CD14-positive monocyte (primary cell): ENCODE data around the gene WDR7. TPM values are rescaled to one million over a fixed set of nuclear protein-coding genes. Genes with fewer than 3 reads are reported as not detected.

Experiments
- DNase-seq, 3 donors: peaks; one replicate each; pipeline ENCODE4 v3.0.0-alpha.2; 2011 to 2022
- H2AFZ ChIP-seq: 2 replicates; pipeline ENCODE4 v1.6.0; 2012; ENCODE audit warnings: mild to moderate bottlenecking, low read depth, low read length, inconsistent platforms; ENCODE audit not compliant: insufficient read depth, poor library complexity, severe bottlenecking
- H3K27ac ChIP-seq, 2 donors: 1 replicate in 1 of 2; 2 replicates in 1 of 2; pipeline ENCODE4 v1.5.1; 2012 to 2013; ENCODE audit warnings: low read length in 2 of 2, control low read depth in 1 of 2, inconsistent platforms in 1 of 2, low read depth in 1 of 2, mild to moderate bottlenecking in 1 of 2
- H3K27me3 ChIP-seq, 2 donors: one replicate each; pipeline versions ENCODE4 v1.6.0 to v1.6.1; 2011 to 2013; ENCODE audit warnings: low read length in 2 of 2; ENCODE audit not compliant: control insufficient read depth in 2 of 2, insufficient read depth in 2 of 2
- H3K36me3 ChIP-seq, 2 donors: replicated peaks in 1 of 2; 1 replicate in 1 of 2; 2 replicates in 1 of 2; pipeline versions ENCODE4 v1.5.1 to v1.6.1; 2012 to 2013; ENCODE audit warnings: low read length in 2 of 2, control low read depth in 1 of 2, inconsistent platforms in 1 of 2, mild to moderate bottlenecking in 1 of 2; ENCODE audit not compliant: insufficient read depth in 2 of 2, control insufficient read depth in 1 of 2
- H3K4me1 ChIP-seq, 2 donors: 1 replicate in 1 of 2; 2 replicates in 1 of 2; pipeline versions ENCODE4 v1.5.1 to v1.6.1; 2012 to 2013; ENCODE audit warnings: low read length in 2 of 2, control low read depth in 1 of 2, inconsistent platforms in 1 of 2, mild to moderate bottlenecking in 1 of 2, moderate library complexity in 1 of 2; ENCODE audit not compliant: insufficient read depth in 2 of 2, control insufficient read depth in 1 of 2
- H3K4me2 ChIP-seq: replicated peaks from 2 replicates; pipeline ENCODE3; 2012; ENCODE audit warnings: low read length, moderate library complexity, mild to moderate bottlenecking; ENCODE audit not compliant: poor library complexity, severe bottlenecking; ENCODE audit errors: extremely low read depth
- H3K4me3 ChIP-seq, 3 experiments: fragments of 200-600 bp in 1 of 3; sonication (generic) in 1 of 3; replicated peaks in 1 of 3; 1 replicate in 2 of 3; 2 replicates in 1 of 3; pipeline ENCODE4 v1.5.1; 2011 to 2013; ENCODE audit warnings: low read length in 3 of 3, mild to moderate bottlenecking in 3 of 3, control low read depth in 2 of 3, low read depth in 2 of 3, inconsistent platforms in 1 of 3, moderate library complexity in 1 of 3
- H3K79me2 ChIP-seq: 2 replicates; pipeline ENCODE4 v1.6.0; 2012; ENCODE audit warnings: mild to moderate bottlenecking, control low read depth, inconsistent platforms, low read length, moderate library complexity; ENCODE audit not compliant: insufficient read depth
- H3K9ac ChIP-seq: 2 replicates; pipeline ENCODE4 v1.6.0; 2017; ENCODE audit warnings: low read length, mild to moderate bottlenecking; ENCODE audit not compliant: insufficient read depth, poor library complexity, severe bottlenecking
- H3K9me3 ChIP-seq, 2 donors: replicated peaks in 1 of 2; 1 replicate in 1 of 2; 2 replicates in 1 of 2; pipeline versions ENCODE4 v1.5.1 to v1.6.1; 2012 to 2013; ENCODE audit warnings: low read length in 2 of 2, control low read depth in 1 of 2; ENCODE audit not compliant: control insufficient read depth in 1 of 2, insufficient read depth in 1 of 2
- H4K20me1 ChIP-seq: 2 replicates; pipeline ENCODE4 v1.6.0; 2012; ENCODE audit warnings: mild to moderate bottlenecking, low read length, control low read depth, moderate library complexity; ENCODE audit not compliant: insufficient read depth
- H3K27ac Mint-ChIP-seq, 7 donors: one replicate each; pipeline ENCODE4 v1.8.0; 2020; ENCODE audit warnings: mild to moderate bottlenecking in 7 of 7, mixed read lengths in 7 of 7, moderate library complexity in 6 of 7, inconsistent platforms in 2 of 7
- H3K27me3 Mint-ChIP-seq, 3 donors: one replicate each; pipeline ENCODE4 v1.8.0; 2021 to 2022; ENCODE audit warnings: low read depth in 3 of 3, mild to moderate bottlenecking in 3 of 3, mixed read lengths in 3 of 3, moderate library complexity in 3 of 3, inconsistent platforms in 1 of 3
- H3K36me3 Mint-ChIP-seq, 2 donors: one replicate each; pipeline ENCODE4 v1.8.0; 2020; ENCODE audit warnings: mixed read lengths in 2 of 2, inconsistent platforms in 1 of 2, mild to moderate bottlenecking in 1 of 2
- H3K4me1 Mint-ChIP-seq: one replicate; pipeline ENCODE4 v1.8.0; 2020; ENCODE audit warnings: mild to moderate bottlenecking, mixed read lengths
- H3K4me3 Mint-ChIP-seq, 2 donors: one replicate each; pipeline ENCODE4 v1.8.0; 2020; ENCODE audit warnings: mild to moderate bottlenecking in 2 of 2, mixed read lengths in 2 of 2, moderate library complexity in 1 of 2
- H3K9me3 Mint-ChIP-seq, 7 donors: one replicate each; pipeline ENCODE4 v1.8.0; 2020 to 2022; ENCODE audit warnings: mixed read lengths in 7 of 7, mild to moderate bottlenecking in 6 of 7, moderate library complexity in 6 of 7, inconsistent platforms in 2 of 7
- CTCF ChIP-seq: fragments of 200-600 bp; IDR thresholded peaks from one replicate; pipeline ENCODE4 v1.8.0; 2022; ENCODE audit warnings: antibody characterized with exemption, mild to moderate bottlenecking
- WGBS: methylation state at CpG from one replicate; pipeline ENCODE4 v1.1.5; 2013; ENCODE audit warnings: missing lambda C conversion rate; ENCODE audit not compliant: insufficient coverage; 5-methylcytosine and 5-hydroxymethylcytosine counted together
- intact Hi-C, 2 donors: fragments of 100-400 bp; cut with micrococcal nuclease; formaldehyde crosslinking; loops; one replicate each; pipeline versions ENCODE4 v1.15.0 to v1.15.1; 2023
- polyA plus RNA-seq, 3 donors: library from polyadenylated mRNA; depleted of rRNA in 1 of 3; unstranded in 2 of 3; stranded (reverse) in 1 of 3; fragments of 300-500 nt in 2 of 3; fragments of >200 nt in 1 of 3; fragmentation: Illumina TruSeq in 2 of 3; gene quantifications; 1 replicate in 2 of 3; 2 replicates in 1 of 3; pipeline ENCODE4 v1.2.3, GENCODE V29; 2012 to 2021

WDR7 gene
- polyA plus RNA-seq, 3 donors = 9.1 to 23.6 (median 9.5) TPM

GRCh38 chr18:57029761-57030160 is 378.6 kb downstream of the WDR7 start:
- Histone ChIP-seq H3K4me2 (no peak overlapping the region), H3K27me3 (no peaks in the 10 kb centered on the region), H3K4me1 (no peaks in the 10 kb centered on the region), H3K27ac (no peak overlapping the region), H4K20me1 (no peaks in the 10 kb centered on the region), H3K9me3 (no peaks in the 10 kb centered on the region), H3K36me3 (peaks cover 35 to 48% of the 10 kb centered on the region in 2 donors), H2AFZ (no peak overlapping the region), H3K79me2 (no peaks in the 10 kb centered on the region), H3K4me3 (no peak overlapping the region), H3K9ac (no peak overlapping the region)
- Mint-ChIP-seq H3K4me1 (peaks cover 2% of the 10 kb centered on the region), H3K36me3 (peaks cover 51% of the 10 kb centered on the region in 2 donors), H3K27ac (no peak overlapping the region), H3K4me3 (no peak overlapping the region), H3K9me3 (peaks cover 0 to 4% (median 0%) of the 10 kb centered on the region in 7 donors), H3K27me3 (peaks cover 0 to 1% (median 0%) of the 10 kb centered on the region in 3 donors)
- no peak for TF ChIP-seq CTCF
- no CpG with 5 or more reads among the region's 5 CpGs for WGBS
- intact Hi-C loops = no loop called here
- no peak for DNase-seq

GRCh38 chr18:57030417-57030816 is 379.3 kb downstream of the WDR7 start:
- H3K4me1 ChIP-seq = no peaks in the 10 kb centered on the region
- no peak overlapping the region for H3K4me3 ChIP-seq
- intact Hi-C loops = no loop called here
- H3K4me2 ChIP-seq = no peak overlapping the region
- no peak overlapping the region for H3K9ac ChIP-seq
- Mint-ChIP-seq H3K27ac (no peak overlapping the region), H3K4me3 (no peak overlapping the region), H3K9me3 (peaks cover 0 to 4% (median 0%) of the 10 kb centered on the region in 7 donors), H3K4me1 (no peaks in the 10 kb centered on the region), H3K27me3 (peaks cover 0 to 2% (median 1%) of the 10 kb centered on the region in 3 donors), H3K36me3 (peaks cover 48 to 51% of the 10 kb centered on the region in 2 donors)
- no peak for DNase-seq
- no peaks in the 10 kb centered on the region for H3K9me3 ChIP-seq
- WGBS = no CpG with 5 or more reads among the region's 5 CpGs
- TF ChIP-seq CTCF = no peak
- no peaks in the 10 kb centered on the region for H3K79me2 ChIP-seq
- H3K36me3 ChIP-seq = peaks cover 35 to 48% of the 10 kb centered on the region in 2 donors
- no peak overlapping the region for H2AFZ ChIP-seq
- no peak overlapping the region for H3K27ac ChIP-seq
- no peaks in the 10 kb centered on the region for H3K27me3 ChIP-seq
- H4K20me1 ChIP-seq = no peaks in the 10 kb centered on the region
